ENCODE results near the gene FRS2. TPM values are rescaled to one million over a fixed set of nuclear protein-coding genes. Genes with fewer than 3 reads are reported as not detected.

FRS2 gene
- total RNA-seq, 2 experiments from 2014 or later = 21.7 to 24.9 TPM

DNA sequence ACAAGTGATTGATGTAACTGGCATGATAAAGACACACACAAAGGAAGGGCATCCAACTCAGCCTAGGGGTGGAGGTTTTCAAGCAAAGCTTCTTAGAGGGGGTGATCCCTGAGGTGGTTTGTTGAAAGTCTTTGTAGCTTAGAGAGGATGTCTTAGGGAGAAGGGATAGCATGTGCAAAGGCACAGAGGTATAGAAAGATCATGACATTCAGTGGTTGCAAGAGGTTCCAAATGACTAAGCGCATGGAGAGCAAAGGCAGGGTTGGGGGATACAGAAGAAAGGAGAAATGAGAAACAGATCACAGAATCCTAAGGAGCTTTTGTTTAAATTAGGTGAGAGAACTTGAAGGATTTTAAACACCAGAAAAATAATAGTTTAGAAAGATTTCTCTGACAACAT lies 109.9 kb downstream of the FRS2 start:
- ATAC-seq (ENCODE audit: poor library complexity) = no peak
- ChIA-PET CTCF (interaction anchor here (1.2 to 2.2 kb wide), 2 partner anchors 10 to 289 kb away, joined by 6 to 15 read pairs; no protein-coding TSS in a partner anchor), POLR2A (interaction anchor here (0.6 to 1.2 kb wide), 2 partner anchors 10 to 249 kb away, joined by 3 to 4 read pairs; no protein-coding TSS in a partner anchor)
- DNase-seq = no peak
- H3K27ac Mint-ChIP-seq = no peak overlapping the region
- H3K4me1 Mint-ChIP-seq (ENCODE audit: low read depth) = peaks cover 7% of the 10 kb centered on the region
- Histone ChIP-seq H3K4me3 (ENCODE audit: low read length) (no peak overlapping the region), H3K4me1 (ENCODE audit: insufficient read depth, low read length) (no peaks in the 10 kb centered on the region), H3K9me3 (ENCODE audit: control insufficient read depth in 1 of 2, insufficient read depth in 1 of 2, low read length in 2 of 2) (no peaks in the 10 kb centered on the region), H3K36me3 (ENCODE audit: insufficient read depth, low read length) (peaks cover 8% of the 10 kb centered on the region), H3K27me3 (ENCODE audit: control insufficient read depth in 1 of 2, insufficient read depth in 2 of 2, low read length in 2 of 2) (no peaks in the 10 kb centered on the region), H3K27ac (ENCODE audit: low read depth in 1 of 2, low read length in 2 of 2) (no peak overlapping the region)
- no peaks in the 10 kb centered on the region for H3K27me3 Mint-ChIP-seq
- TF ChIP-seq, protein P1, sequence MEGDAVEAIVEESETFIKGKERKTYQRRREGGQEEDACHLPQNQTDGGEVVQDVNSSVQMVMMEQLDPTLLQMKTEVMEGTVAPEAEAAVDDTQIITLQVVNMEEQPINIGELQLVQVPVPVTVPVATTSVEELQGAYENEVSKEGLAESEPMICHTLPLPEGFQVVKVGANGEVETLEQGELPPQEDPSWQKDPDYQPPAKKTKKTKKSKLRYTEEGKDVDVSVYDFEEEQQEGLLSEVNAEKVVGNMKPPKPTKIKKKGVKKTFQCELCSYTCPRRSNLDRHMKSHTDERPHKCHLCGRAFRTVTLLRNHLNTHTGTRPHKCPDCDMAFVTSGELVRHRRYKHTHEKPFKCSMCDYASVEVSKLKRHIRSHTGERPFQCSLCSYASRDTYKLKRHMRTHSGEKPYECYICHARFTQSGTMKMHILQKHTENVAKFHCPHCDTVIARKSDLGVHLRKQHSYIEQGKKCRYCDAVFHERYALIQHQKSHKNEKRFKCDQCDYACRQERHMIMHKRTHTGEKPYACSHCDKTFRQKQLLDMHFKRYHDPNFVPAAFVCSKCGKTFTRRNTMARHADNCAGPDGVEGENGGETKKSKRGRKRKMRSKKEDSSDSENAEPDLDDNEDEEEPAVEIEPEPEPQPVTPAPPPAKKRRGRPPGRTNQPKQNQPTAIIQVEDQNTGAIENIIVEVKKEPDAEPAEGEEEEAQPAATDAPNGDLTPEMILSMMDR (IDR thresholded peaks at IDR 0.05) = no peak
- intact Hi-C loops (cut with DNase I, micrococcal nuclease) = loop anchor here in 1 of 2 experiments (5.0 to 10.0 kb wide), 6 partner anchors 113 to 1248 kb away; partner anchors contain the start of genes KCNMB4, MDM1 and RAB3IP
- peak overlapping the region; percentile 17 for H3K4me3 Mint-ChIP-seq
- no peaks in the 10 kb centered on the region for H3K9me3 Mint-ChIP-seq
- peaks cover 11% of the 10 kb centered on the region for H3K36me3 Mint-ChIP-seq (ENCODE audit: low read depth)

DNA sequence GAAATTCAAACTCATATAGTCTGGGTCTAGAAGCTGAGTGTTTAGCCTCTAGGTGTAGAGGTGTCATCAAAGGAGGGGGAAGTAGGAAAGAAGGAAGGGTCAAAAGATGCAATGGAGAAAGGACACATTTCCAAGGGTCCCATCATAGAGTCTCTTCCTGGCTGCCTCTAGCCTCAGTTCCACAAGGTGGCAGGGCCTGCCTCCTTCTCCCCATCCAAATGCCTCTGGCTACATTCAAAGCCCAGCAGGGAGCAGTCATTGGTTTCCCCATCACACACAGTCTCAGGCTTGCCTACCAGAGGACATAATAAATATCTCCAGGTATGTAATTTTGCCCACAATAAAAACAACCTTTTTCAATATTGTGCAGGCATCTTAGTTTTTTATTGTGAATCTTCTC lies 113.0 kb downstream of the FRS2 start:
- H3K4me1 ChIP-seq (ENCODE audit: insufficient read depth, low read length) = peaks cover 12% of the 10 kb centered on the region
- no peaks in the 10 kb centered on the region for H3K9me3 Mint-ChIP-seq
- H3K36me3 Mint-ChIP-seq (ENCODE audit: low read depth) = peaks cover 26% of the 10 kb centered on the region
- POLR2A ChIA-PET = no interaction called here
- H3K9me3 ChIP-seq (ENCODE audit: control insufficient read depth in 1 of 2, insufficient read depth in 1 of 2, low read length in 2 of 2) = no peaks in the 10 kb centered on the region
- H3K4me3 Mint-ChIP-seq = peak overlapping the region; percentile 25
- no peaks in the 10 kb centered on the region for H3K27me3 ChIP-seq (ENCODE audit: control insufficient read depth in 1 of 2, insufficient read depth in 2 of 2, low read length in 2 of 2)
- H3K4me1 Mint-ChIP-seq (ENCODE audit: low read depth) = peaks cover 19% of the 10 kb centered on the region
- H3K27me3 Mint-ChIP-seq = no peaks in the 10 kb centered on the region
- no peak overlapping the region for H3K27ac Mint-ChIP-seq
- no peak overlapping the region for H3K4me3 ChIP-seq (ENCODE audit: low read length)
- no peak for ATAC-seq (ENCODE audit: poor library complexity)
- H3K36me3 ChIP-seq (ENCODE audit: insufficient read depth, low read length) = peaks cover 17% of the 10 kb centered on the region
- CTCF ChIA-PET = interaction anchor here (1.4 kb wide), 1 partner anchor 226 kb away, joined by 4 read pairs; no protein-coding TSS in a partner anchor
- intact Hi-C loops (cut with DNase I, micrococcal nuclease) = loop anchor here in 1 of 2 experiments (5.0 to 10.0 kb wide), 6 partner anchors 116 to 1251 kb away; partner anchors contain the start of genes KCNMB4, MDM1 and RAB3IP
- DNase-seq = no peak
- H3K27ac ChIP-seq (ENCODE audit: low read depth in 1 of 2, low read length in 2 of 2) = no peak overlapping the region
- TF ChIP-seq, protein P1 (IDR thresholded peaks at IDR 0.05) = no peak

DNA sequence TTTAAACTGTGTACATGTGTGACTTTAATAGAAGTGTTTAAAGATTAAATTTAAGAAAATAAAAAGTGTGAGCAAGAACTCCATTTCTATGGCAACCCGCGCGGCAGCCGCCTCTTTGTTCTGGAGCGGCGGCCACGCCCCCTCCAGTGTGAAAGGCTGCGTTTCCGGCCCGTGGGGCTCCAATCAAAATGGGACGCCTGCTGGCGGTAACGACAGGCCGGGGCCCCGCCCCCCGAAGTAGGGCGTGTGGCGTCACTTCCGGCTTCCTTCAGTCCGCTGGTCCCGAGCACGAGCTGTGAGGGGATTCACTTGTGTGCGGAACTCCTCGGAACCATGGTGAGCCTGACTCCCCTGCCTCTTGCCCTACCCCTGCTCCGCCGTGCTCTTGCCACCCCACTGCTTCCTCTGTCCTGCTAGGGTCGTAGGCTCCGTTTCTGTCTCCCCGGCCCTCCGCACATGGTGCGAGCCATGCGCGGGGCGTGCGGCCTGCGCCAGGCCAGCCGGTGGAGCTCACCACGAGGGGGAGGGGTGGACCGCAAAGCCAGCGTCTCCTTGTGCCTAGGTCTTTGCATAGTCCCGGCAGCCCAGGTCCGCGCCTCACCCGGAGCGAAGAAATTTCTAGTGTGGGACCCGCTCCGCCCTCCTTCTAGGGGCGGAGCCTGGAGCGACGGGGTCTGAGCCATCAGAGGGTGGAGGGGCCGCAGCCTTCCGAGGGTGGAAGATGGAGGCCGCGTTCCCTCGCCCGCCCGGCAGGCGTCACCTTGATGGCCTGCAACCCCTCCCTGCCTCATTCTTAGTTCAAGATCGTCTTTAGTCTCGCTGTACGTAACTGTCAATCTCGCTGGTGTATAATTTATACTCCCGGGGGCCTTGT lies 115.2 kb downstream of the FRS2 start, which contains the start of gene CCT2:
TSS of gene CCT2 (plus strand) at position 271 of the 874 bp plus-strand sequence. CDS start at position 334, 63 bp downstream.
- Histone ChIP-seq H3K9me3 (ENCODE audit: control insufficient read depth in 1 of 2, insufficient read depth in 1 of 2, low read length in 2 of 2) (no peaks in the 10 kb centered on the region), H3K27ac (ENCODE audit: low read depth in 1 of 2, low read length in 2 of 2) (peak within 1 kb of the TSS; percentile 96 to 97), H3K4me3 (ENCODE audit: low read length) (peak within 1 kb of the TSS; percentile 98), H3K27me3 (ENCODE audit: control insufficient read depth in 1 of 2, insufficient read depth in 2 of 2, low read length in 2 of 2) (no peaks in the 10 kb centered on the region), H3K36me3 (ENCODE audit: insufficient read depth, low read length) (peaks cover 39% of the 10 kb centered on the region), H3K4me1 (ENCODE audit: insufficient read depth, low read length) (peaks cover 12% of the 10 kb centered on the region)
- Mint-ChIP-seq H3K4me3 (peak within 1 kb of the TSS; percentile 99), H3K4me1 (ENCODE audit: low read depth) (peaks cover 27% of the 10 kb centered on the region), H3K36me3 (ENCODE audit: low read depth) (peaks cover 49% of the 10 kb centered on the region), H3K27ac (peak within 1 kb of the TSS; percentile 98), H3K27me3 (no peaks in the 10 kb centered on the region), H3K9me3 (no peaks in the 10 kb centered on the region)
- TF ChIP-seq, protein P1 (IDR thresholded peaks at IDR 0.05) = peak; percentile 28
- DNase-seq = peak; percentile 92 to 99 (median 96)
- ATAC-seq (ENCODE audit: poor library complexity) = peak; percentile 87
- POLR2A ChIA-PET = interaction anchor here (0.6 to 3.4 kb wide), 7 partner anchors 10 to 346 kb away, joined by 3 to 30 read pairs (median 4); partner anchors contain the start of genes FRS2 and RAB3IP
- CTCF ChIA-PET = interaction anchor here (1.2 to 3.1 kb wide), 3 partner anchors 15 to 227 kb away, joined by 4 to 11 read pairs (median 6); no protein-coding TSS in a partner anchor
- intact Hi-C loops (cut with DNase I, micrococcal nuclease) = loop anchor here (5.0 to 10.0 kb wide), 5 partner anchors 152 to 779 kb away; partner anchors contain the start of genes KCNMB4 (in 1 of the 2), RAB3IP (in 1 of the 2) and YEATS4 (in 1 of the 2)

All from CD4-positive, alpha-beta T cell (primary cell).